Measurements from ENCODE around the gene FDXR. TPM values are rescaled to one million over a fixed set of nuclear protein-coding genes. Genes with fewer than 3 reads are reported as not detected.

FDXR gene
- total RNA-seq, 1 donor from 2014 or later: 5.5 TPM

GRCh38 chr17:74863420-74864296 lies 9.1 kb downstream of the FDXR start:
- TF ChIP-seq CTCF (IDR thresholded peaks at IDR 0.05): no peak
- ATAC-seq (ENCODE audit: low read depth): no peak
- no peak overlapping the region for H3K27ac Mint-ChIP-seq
- intact Hi-C loops (cut with micrococcal nuclease): loop anchor here (5.0 kb wide), 1 partner anchor 296 kb away; the partner anchor contains the start of gene CD300H
- POLR2A ChIA-PET: interaction anchor here (4.7 kb wide), 1 partner anchor 9 kb away, joined by 28 read pairs; the partner anchor contains the start of gene FDXR
- H3K9me3 Mint-ChIP-seq: no peaks in the 10 kb centered on the region
- peaks cover 17% of the 10 kb centered on the region for H3K27me3 Mint-ChIP-seq
- no peaks in the 10 kb centered on the region for H3K36me3 Mint-ChIP-seq (ENCODE audit: low read depth)
- H3K4me1 Mint-ChIP-seq: peaks cover 30% of the 10 kb centered on the region
- DNase-seq: no peak
- H3K4me3 Mint-ChIP-seq: no peak overlapping the region
- CTCF ChIA-PET: interaction anchor here (0.7 to 8.1 kb wide), 5 partner anchors 72 to 207 kb away, joined by 3 to 95 read pairs (median 31); no protein-coding TSS in a partner anchor

- Mint-ChIP-seq H3K27me3 (peaks cover 20% of the 10 kb centered on the region), H3K36me3 (ENCODE audit: low read depth) (no peaks in the 10 kb centered on the region), H3K27ac (no peak overlapping the region), H3K4me1 (peaks cover 32% of the 10 kb centered on the region), H3K9me3 (no peaks in the 10 kb centered on the region), H3K4me3 (no peak overlapping the region)
- ATAC-seq (ENCODE audit: low read depth) (no peak), DNase-seq (no peak)
- CTCF ChIA-PET: interaction anchor here (0.9 to 8.1 kb wide), 10 partner anchors 10 to 206 kb away, joined by 3 to 95 read pairs (median 6); partner anchors contain the start of genes FDXR and NAT9
- intact Hi-C loops (cut with micrococcal nuclease): loop anchor here (1.0 to 5.0 kb wide), 4 partner anchors 72 to 296 kb away; partner anchors contain the start of gene CD300H
- TF ChIP-seq CTCF (IDR thresholded peaks at IDR 0.05): no peak
- POLR2A ChIA-PET: interaction anchor here (0.5 to 4.7 kb wide), 3 partner anchors 10 to 79 kb away, joined by 7 to 28 read pairs (median 9); partner anchors contain the start of gene FDXR
Measured at GRCh38 chr17:74862919-74863318, 9.9 kb downstream of the FDXR start.

- CTCF ChIA-PET: interaction anchor here (0.8 to 8.1 kb wide), 13 partner anchors 10 to 483 kb away, joined by 3 to 95 read pairs (median 4); partner anchors contain the start of genes FDXR and NAT9
- Mint-ChIP-seq H3K9me3 (no peaks in the 10 kb centered on the region), H3K36me3 (ENCODE audit: low read depth) (no peaks in the 10 kb centered on the region), H3K27me3 (peaks cover 25% of the 10 kb centered on the region), H3K4me3 (peak overlapping the region; percentile 35), H3K4me1 (peaks cover 32% of the 10 kb centered on the region), H3K27ac (no peak overlapping the region)
- ATAC-seq (ENCODE audit: low read depth) (peak; percentile 56), DNase-seq (peak; percentile 57)
- intact Hi-C loops (cut with micrococcal nuclease): loop anchor here (1.0 to 5.0 kb wide), 4 partner anchors 71 to 295 kb away; partner anchors contain the start of gene CD300H
- no peak for TF ChIP-seq CTCF (IDR thresholded peaks at IDR 0.05)
- POLR2A ChIA-PET: interaction anchor here (0.5 to 4.7 kb wide), 4 partner anchors 11 to 78 kb away, joined by 3 to 28 read pairs (median 8); partner anchors contain the start of gene FDXR
Measured at GRCh38 chr17:74862108-74862901, 10.5 kb downstream of the FDXR start.

- ATAC-seq (ENCODE audit: low read depth) (no peak), DNase-seq (no peak)
- peaks cover 31% of the 10 kb centered on the region for H3K27me3 Mint-ChIP-seq
- TF ChIP-seq CTCF (IDR thresholded peaks at IDR 0.05): no peak
- H3K4me1 Mint-ChIP-seq: peaks cover 32% of the 10 kb centered on the region
- intact Hi-C loops (cut with micrococcal nuclease): loop anchor here (1.0 to 5.0 kb wide), 5 partner anchors 21 to 294 kb away; partner anchors contain the start of gene CD300H
- CTCF ChIA-PET: interaction anchor here (0.8 to 8.1 kb wide), 11 partner anchors 11 to 482 kb away, joined by 3 to 95 read pairs (median 4); partner anchors contain the start of genes FDXR and NAT9
- POLR2A ChIA-PET: interaction anchor here (0.6 to 4.7 kb wide), 4 partner anchors 11 to 228 kb away, joined by 3 to 28 read pairs (median 6); partner anchors contain the start of gene FDXR
- H3K4me3 Mint-ChIP-seq: peak overlapping the region; percentile 35
- no peaks in the 10 kb centered on the region for H3K9me3 Mint-ChIP-seq
- no peaks in the 10 kb centered on the region for H3K36me3 Mint-ChIP-seq (ENCODE audit: low read depth)
- H3K27ac Mint-ChIP-seq: no peak overlapping the region
Measured at GRCh38 chr17:74861662-74862107, 11.1 kb downstream of the FDXR start.

Measured in activated B cell treated with CpG ODN at 0.5 μM for 24 hours (primary cell).